Mesenchymal stem cell (in vitro differentiated cells and primary cell): ENCODE data around the gene NDFIP1.
A peak's percentile ranks its signal among the peaks of the same experiment; 100 is the strongest.
"Not testable (repeated sequence)": the region's sequence is repeated elsewhere in the genome, so short reads cannot be mapped to it uniquely, and the experiment has no call there.

ENCODE experiments used
- DNase-seq: peaks from one replicate; pipeline ENCODE4 v3.0.0-alpha.2; 2013
- H2AFZ ChIP-seq: one replicate; pipeline ENCODE4 v1.6.1; 2013; ENCODE audit warnings: low read depth, mild to moderate bottlenecking, control low read depth, inconsistent platforms, low read length, moderate library complexity
- H2AK5ac ChIP-seq: 2 replicates; pipeline ENCODE4 v1.6.1; 2013; ENCODE audit warnings: low read length, moderate library complexity, mild to moderate bottlenecking, inconsistent platforms; ENCODE audit not compliant: severe bottlenecking
- H2BK120ac ChIP-seq: one replicate; pipeline ENCODE4 v1.6.1; 2013; ENCODE audit warnings: low read depth, mild to moderate bottlenecking, inconsistent platforms, low read length, moderate library complexity
- H2BK12ac ChIP-seq, 2 experiments: one replicate each; pipeline ENCODE4 v1.6.1; 2013; ENCODE audit warnings: inconsistent platforms in 2 of 2, low read length in 2 of 2, mild to moderate bottlenecking in 2 of 2, moderate library complexity in 2 of 2, control low read depth in 1 of 2
- H2BK15ac ChIP-seq: one replicate; pipeline ENCODE4 v1.6.1; 2013; ENCODE audit warnings: mild to moderate bottlenecking, low read depth, inconsistent platforms; ENCODE audit not compliant: poor library complexity, severe bottlenecking
- H2BK5ac ChIP-seq: 2 replicates; pipeline ENCODE4 v1.6.1; 2013; ENCODE audit warnings: low read depth, mild to moderate bottlenecking, low read length, control low read depth, inconsistent platforms; ENCODE audit not compliant: poor library complexity, severe bottlenecking
- H3K14ac ChIP-seq, 2 experiments: one replicate each; pipeline ENCODE4 v1.6.1; 2013; ENCODE audit warnings: inconsistent platforms in 2 of 2, low read length in 2 of 2, control low read depth in 1 of 2, mild to moderate bottlenecking in 1 of 2, moderate library complexity in 1 of 2
- H3K18ac ChIP-seq, 2 experiments: one replicate each; pipeline ENCODE4 v1.6.1; 2013; ENCODE audit warnings: inconsistent platforms in 2 of 2, low read length in 2 of 2, control low read depth in 1 of 2, low read depth in 1 of 2, mild to moderate bottlenecking in 1 of 2
- H3K23ac ChIP-seq, 2 experiments: one replicate each; pipeline ENCODE4 v1.6.1; 2013; ENCODE audit warnings: inconsistent platforms in 2 of 2, low read length in 2 of 2, mild to moderate bottlenecking in 2 of 2, moderate library complexity in 2 of 2, control low read depth in 1 of 2
- H3K27ac ChIP-seq: 2 replicates; pipeline ENCODE4 v1.5.1; 2013; ENCODE audit warnings: mild to moderate bottlenecking, moderate library complexity, low read length, control low read depth, inconsistent platforms; ENCODE audit not compliant: poor library complexity, severe bottlenecking
- H3K27me3 ChIP-seq, 2 experiments: 2 replicates each; pipeline versions ENCODE4 v1.6.1 to v1.7.0; 2013; ENCODE audit warnings: low read length in 2 of 2, mild to moderate bottlenecking in 2 of 2, moderate library complexity in 2 of 2, control low read depth in 1 of 2, inconsistent platforms in 1 of 2; ENCODE audit not compliant: control insufficient read depth in 1 of 2, insufficient read depth in 1 of 2
- H3K36me3 ChIP-seq, 2 experiments: 2 replicates each; pipeline versions ENCODE4 v1.6.1 to v1.7.0; 2013; ENCODE audit warnings: low read length in 2 of 2, control low read depth in 1 of 2, inconsistent platforms in 1 of 2, low read depth in 1 of 2, mild to moderate bottlenecking in 1 of 2; ENCODE audit not compliant: insufficient read depth in 2 of 2, control insufficient read depth in 1 of 2
- H3K4ac ChIP-seq, 2 experiments: one replicate each; pipeline ENCODE4 v1.6.1; 2013; ENCODE audit warnings: inconsistent platforms in 2 of 2, low read length in 2 of 2, mild to moderate bottlenecking in 2 of 2, moderate library complexity in 2 of 2, control low read depth in 1 of 2, low read depth in 1 of 2
- H3K4me1 ChIP-seq: 2 replicates; pipeline ENCODE4 v1.6.1; 2013; ENCODE audit warnings: low read depth, low read length, control low read depth; ENCODE audit not compliant: control insufficient read depth, insufficient read depth
- H3K4me2 ChIP-seq: 2 replicates; pipeline ENCODE4 v1.6.1; 2013; ENCODE audit warnings: low read length, mild to moderate bottlenecking, inconsistent platforms; ENCODE audit not compliant: poor library complexity, severe bottlenecking
- H3K4me3 ChIP-seq, 2 experiments: 2 replicates each; pipeline versions ENCODE4 v1.5.1 to v1.7.0; 2013; ENCODE audit warnings: low read length in 2 of 2, mild to moderate bottlenecking in 2 of 2, control low read depth in 1 of 2, low read depth in 1 of 2; ENCODE audit not compliant: insufficient read depth in 1 of 2
- H3K79me1 ChIP-seq: replicated peaks from 2 replicates; pipeline ENCODE4 v1.6.1; 2013; ENCODE audit warnings: mild to moderate bottlenecking, control low read depth, low read length, inconsistent platforms; ENCODE audit not compliant: poor library complexity, severe bottlenecking
- H3K9ac ChIP-seq: 2 replicates; pipeline ENCODE4 v1.7.0; 2013; ENCODE audit warnings: mild to moderate bottlenecking, low read length, moderate library complexity
- H3K9me3 ChIP-seq: 2 replicates; pipeline ENCODE4 v1.7.0; 2013; ENCODE audit warnings: mild to moderate bottlenecking, low read length; ENCODE audit not compliant: control insufficient read depth
- H4K8ac ChIP-seq: one replicate; pipeline ENCODE4 v1.6.1; 2013; ENCODE audit warnings: inconsistent platforms, mild to moderate bottlenecking, low read length, moderate library complexity
- H4K91ac ChIP-seq: one replicate; pipeline ENCODE4 v1.6.1; 2013; ENCODE audit warnings: mild to moderate bottlenecking, low read length, inconsistent platforms
- WGBS: methylation state at CpG from one replicate; pipeline ENCODE4 v1.1.7; 2013; ENCODE audit warnings: mixed read lengths; 5-methylcytosine and 5-hydroxymethylcytosine counted together

Gene NDFIP1

GRCh38 chr5:142186857-142187594, 78.4 kb downstream of the NDFIP1 start:
- peak; percentile 18 for DNase-seq
- Histone ChIP-seq H3K18ac (no peak overlapping the region), H2BK5ac (no peak overlapping the region), H3K4me3 (no peak overlapping the region), H3K79me1 (no peaks in the 10 kb centered on the region), H4K8ac (no peak overlapping the region), H3K4me2 (no peak overlapping the region), H3K9me3 (no peaks in the 10 kb centered on the region), H2BK120ac (no peak overlapping the region), H3K4ac (no peak overlapping the region), H3K14ac (no peak overlapping the region), H3K9ac (no peak overlapping the region), H3K27me3 (peaks cover 0 to 2% of the 10 kb centered on the region in 2 experiments), H3K27ac (no peak overlapping the region), H2BK15ac (no peak overlapping the region), H2AFZ (no peak overlapping the region), H4K91ac (no peak overlapping the region), H2BK12ac (no peak overlapping the region), H3K36me3 (no peaks in the 10 kb centered on the region), H3K23ac (no peak overlapping the region), H3K4me1 (peaks cover 3% of the 10 kb centered on the region), H2AK5ac (no peak overlapping the region)
- 50% methylated on average over 11 of the region's 11 CpGs for WGBS

- H2BK5ac ChIP-seq, H2BK12ac ChIP-seq, H3K18ac ChIP-seq, DNase-seq, H2BK120ac ChIP-seq, H4K91ac ChIP-seq, H3K27me3 ChIP-seq, H3K36me3 ChIP-seq, H2AK5ac ChIP-seq, H3K4me3 ChIP-seq, H3K4ac ChIP-seq, H3K27ac ChIP-seq, H4K8ac ChIP-seq, H3K14ac ChIP-seq, H3K23ac ChIP-seq, H3K9me3 ChIP-seq, H2AFZ ChIP-seq, H3K79me1 ChIP-seq, H3K4me2 ChIP-seq, H3K4me1 ChIP-seq, H2BK15ac ChIP-seq, H3K9ac ChIP-seq: not testable (repeated sequence)
- WGBS, result 99% methylated on average over 4 of the region's 6 CpGs
Observed at GRCh38 chr5:142188691-142189090, 80.1 kb downstream of the NDFIP1 start.

- no peak overlapping the region for H3K18ac ChIP-seq
Observed at GRCh38 chr5:142189813-142190212, 81.2 kb downstream of the NDFIP1 start.

GRCh38 chr5:142191776-142192175, 83.2 kb downstream of the NDFIP1 start:
- 96% methylated on average over 5 of the region's 5 CpGs for WGBS
- Histone ChIP-seq H2BK5ac (no peak overlapping the region), H3K9me3 (no peaks in the 10 kb centered on the region), H3K18ac (no peak overlapping the region), H3K79me1 (no peaks in the 10 kb centered on the region), H3K36me3 (no peaks in the 10 kb centered on the region), H4K8ac (no peak overlapping the region), H3K4me3 (no peak overlapping the region), H3K14ac (no peak overlapping the region), H2BK12ac (no peak overlapping the region), H3K4me1 (peaks cover 5% of the 10 kb centered on the region), H4K91ac (no peak overlapping the region), H3K27me3 (peaks cover 0 to 2% of the 10 kb centered on the region in 2 experiments), H2AK5ac (peak overlapping the region; percentile 69), H3K27ac (no peak overlapping the region), H3K4me2 (no peak overlapping the region), H2BK15ac (no peak overlapping the region), H2AFZ (no peak overlapping the region), H2BK120ac (no peak overlapping the region), H3K9ac (no peak overlapping the region), H3K23ac (no peak overlapping the region), H3K4ac (no peak overlapping the region)
- DNase-seq, result no peak

More at GRCh38 chr5:142189813-142190212, 81.2 kb downstream of the NDFIP1 start:
- H2BK15ac ChIP-seq, result no peak overlapping the region
- no peak for DNase-seq
- WGBS, result 97% methylated on average over 5 of the region's 8 CpGs
- no peak overlapping the region for H2BK12ac ChIP-seq
- no peak overlapping the region for H3K4me2 ChIP-seq
- no peak overlapping the region for H4K91ac ChIP-seq
- H4K8ac ChIP-seq, result no peak overlapping the region
- H3K36me3 ChIP-seq, result no peaks in the 10 kb centered on the region
- H3K9me3 ChIP-seq, result no peaks in the 10 kb centered on the region
- H3K9ac ChIP-seq, result no peak overlapping the region
- H2AK5ac ChIP-seq, result no peak overlapping the region
- no peak overlapping the region for H3K23ac ChIP-seq
- no peak overlapping the region for H3K4me3 ChIP-seq
- no peak overlapping the region for H3K4ac ChIP-seq
- H2BK120ac ChIP-seq, result no peak overlapping the region
- no peak overlapping the region for H2BK5ac ChIP-seq
- H2AFZ ChIP-seq, result no peak overlapping the region
- H3K14ac ChIP-seq, result no peak overlapping the region
- H3K79me1 ChIP-seq, result no peaks in the 10 kb centered on the region
- H3K27me3 ChIP-seq, result peaks cover 0 to 2% of the 10 kb centered on the region in 2 experiments
- H3K27ac ChIP-seq, result no peak overlapping the region
- peaks cover 5% of the 10 kb centered on the region for H3K4me1 ChIP-seq
